ENCODE measurements around the gene BMP7.

DNA sequence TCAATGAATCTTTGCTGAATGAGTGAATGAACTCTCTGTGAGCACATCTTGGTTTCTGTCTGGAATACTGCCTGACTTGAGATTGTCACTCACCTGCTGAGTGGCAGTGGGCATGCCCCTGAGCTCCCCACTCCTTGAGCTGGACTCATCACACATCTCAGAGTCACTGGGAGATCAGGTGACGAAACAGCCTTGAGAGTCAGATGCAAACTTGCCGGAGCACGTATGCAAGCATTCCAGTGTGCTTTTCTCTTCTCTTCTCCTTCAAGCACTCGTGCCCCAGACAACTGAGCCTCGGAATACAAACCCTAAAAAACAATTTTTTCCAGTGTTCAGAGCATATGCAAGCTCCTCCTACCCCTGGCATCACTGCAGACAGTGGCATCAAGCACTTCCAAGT, 9.4 kb upstream of the BMP7 start:
- TF ChIP-seq TCF4 (CRISPR knock-in tag; IDR thresholded peaks at IDR 0.05; ENCODE audit: borderline replicate concordance): no peak
- TF ChIP-seq, protein P1, sequence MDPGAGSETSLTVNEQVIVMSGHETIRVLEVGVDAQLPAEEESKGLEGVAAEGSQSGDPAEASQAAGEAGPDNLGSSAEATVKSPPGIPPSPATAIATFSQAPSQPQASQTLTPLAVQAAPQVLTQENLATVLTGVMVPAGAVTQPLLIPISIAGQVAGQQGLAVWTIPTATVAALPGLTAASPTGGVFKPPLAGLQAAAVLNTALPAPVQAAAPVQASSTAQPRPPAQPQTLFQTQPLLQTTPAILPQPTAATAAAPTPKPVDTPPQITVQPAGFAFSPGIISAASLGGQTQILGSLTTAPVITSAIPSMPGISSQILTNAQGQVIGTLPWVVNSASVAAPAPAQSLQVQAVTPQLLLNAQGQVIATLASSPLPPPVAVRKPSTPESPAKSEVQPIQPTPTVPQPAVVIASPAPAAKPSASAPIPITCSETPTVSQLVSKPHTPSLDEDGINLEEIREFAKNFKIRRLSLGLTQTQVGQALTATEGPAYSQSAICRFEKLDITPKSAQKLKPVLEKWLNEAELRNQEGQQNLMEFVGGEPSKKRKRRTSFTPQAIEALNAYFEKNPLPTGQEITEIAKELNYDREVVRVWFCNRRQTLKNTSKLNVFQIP (CRISPR knock-in tag; IDR thresholded peaks at IDR 0.05; ENCODE audit: borderline replicate concordance, low read depth): no peak
- TF ChIP-seq, protein P2, sequence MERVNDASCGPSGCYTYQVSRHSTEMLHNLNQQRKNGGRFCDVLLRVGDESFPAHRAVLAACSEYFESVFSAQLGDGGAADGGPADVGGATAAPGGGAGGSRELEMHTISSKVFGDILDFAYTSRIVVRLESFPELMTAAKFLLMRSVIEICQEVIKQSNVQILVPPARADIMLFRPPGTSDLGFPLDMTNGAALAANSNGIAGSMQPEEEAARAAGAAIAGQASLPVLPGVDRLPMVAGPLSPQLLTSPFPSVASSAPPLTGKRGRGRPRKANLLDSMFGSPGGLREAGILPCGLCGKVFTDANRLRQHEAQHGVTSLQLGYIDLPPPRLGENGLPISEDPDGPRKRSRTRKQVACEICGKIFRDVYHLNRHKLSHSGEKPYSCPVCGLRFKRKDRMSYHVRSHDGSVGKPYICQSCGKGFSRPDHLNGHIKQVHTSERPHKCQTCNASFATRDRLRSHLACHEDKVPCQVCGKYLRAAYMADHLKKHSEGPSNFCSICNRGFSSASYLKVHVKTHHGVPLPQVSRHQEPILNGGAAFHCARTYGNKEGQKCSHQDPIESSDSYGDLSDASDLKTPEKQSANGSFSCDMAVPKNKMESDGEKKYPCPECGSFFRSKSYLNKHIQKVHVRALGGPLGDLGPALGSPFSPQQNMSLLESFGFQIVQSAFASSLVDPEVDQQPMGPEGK (CRISPR knock-in tag; IDR thresholded peaks at IDR 0.05; ENCODE audit: borderline replicate concordance): no peak
- TF ChIP-seq, protein P3, sequence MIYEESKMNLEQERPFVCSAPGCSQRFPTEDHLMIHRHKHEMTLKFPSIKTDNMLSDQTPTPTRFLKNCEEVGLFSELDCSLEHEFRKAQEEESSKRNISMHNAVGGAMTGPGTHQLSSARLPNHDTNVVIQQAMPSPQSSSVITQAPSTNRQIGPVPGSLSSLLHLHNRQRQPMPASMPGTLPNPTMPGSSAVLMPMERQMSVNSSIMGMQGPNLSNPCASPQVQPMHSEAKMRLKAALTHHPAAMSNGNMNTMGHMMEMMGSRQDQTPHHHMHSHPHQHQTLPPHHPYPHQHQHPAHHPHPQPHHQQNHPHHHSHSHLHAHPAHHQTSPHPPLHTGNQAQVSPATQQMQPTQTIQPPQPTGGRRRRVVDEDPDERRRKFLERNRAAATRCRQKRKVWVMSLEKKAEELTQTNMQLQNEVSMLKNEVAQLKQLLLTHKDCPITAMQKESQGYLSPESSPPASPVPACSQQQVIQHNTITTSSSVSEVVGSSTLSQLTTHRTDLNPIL (CRISPR knock-in tag; IDR thresholded peaks at IDR 0.05; ENCODE audit: low read depth): no peak
- TF ChIP-seq CSDC2 (CRISPR knock-in tag; IDR thresholded peaks at IDR 0.05): no peak
- TF ChIP-seq ZFP3 (CRISPR knock-in tag; IDR thresholded peaks at IDR 0.05): no peak
- TF ChIP-seq RARB (CRISPR knock-in tag; IDR thresholded peaks at IDR 0.05): no peak
- TF ChIP-seq ZNF565 (CRISPR knock-in tag; conservative IDR thresholded peaks at IDR 0.05; ENCODE audit: low read depth): no peak
- TF ChIP-seq ISL1 (CRISPR knock-in tag; IDR thresholded peaks at IDR 0.05): no peak
- no peak for TF ChIP-seq GLIS3 (CRISPR knock-in tag; IDR thresholded peaks at IDR 0.05)
- no peak for TF ChIP-seq ESRRG (CRISPR knock-in tag; IDR thresholded peaks at IDR 0.05)
- TF ChIP-seq ARNTL (CRISPR knock-in tag; IDR thresholded peaks at IDR 0.05; ENCODE audit: borderline replicate concordance, low read depth): no peak
- TF ChIP-seq ZNF8 (CRISPR knock-in tag; IDR thresholded peaks at IDR 0.05): no peak
- TF ChIP-seq, protein P4, sequence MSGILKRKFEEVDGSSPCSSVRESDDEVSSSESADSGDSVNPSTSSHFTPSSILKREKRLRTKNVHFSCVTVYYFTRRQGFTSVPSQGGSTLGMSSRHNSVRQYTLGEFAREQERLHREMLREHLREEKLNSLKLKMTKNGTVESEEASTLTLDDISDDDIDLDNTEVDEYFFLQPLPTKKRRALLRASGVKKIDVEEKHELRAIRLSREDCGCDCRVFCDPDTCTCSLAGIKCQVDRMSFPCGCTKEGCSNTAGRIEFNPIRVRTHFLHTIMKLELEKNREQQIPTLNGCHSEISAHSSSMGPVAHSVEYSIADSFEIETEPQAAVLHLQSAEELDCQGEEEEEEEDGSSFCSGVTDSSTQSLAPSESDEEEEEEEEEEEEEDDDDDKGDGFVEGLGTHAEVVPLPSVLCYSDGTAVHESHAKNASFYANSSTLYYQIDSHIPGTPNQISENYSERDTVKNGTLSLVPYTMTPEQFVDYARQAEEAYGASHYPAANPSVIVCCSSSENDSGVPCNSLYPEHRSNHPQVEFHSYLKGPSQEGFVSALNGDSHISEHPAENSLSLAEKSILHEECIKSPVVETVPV (CRISPR knock-in tag; IDR thresholded peaks at IDR 0.05): no peak
